Stomach (tissue), 4 donors: Measurements from ENCODE around the gene SEC11A.

ENCODE experiments used
- EP300 ChIP-seq: sonication (generic); formaldehyde crosslinking; IDR thresholded peaks from one replicate; pipeline ENCODE4 v1.6.1; 2017; ENCODE audit warnings: antibody characterized with exemption
- POLR2AphosphoS5 ChIP-seq, 3 donors: sonication (generic); formaldehyde crosslinking; IDR thresholded peaks; one replicate each; pipeline ENCODE4 v1.6.1; 2016; ENCODE audit warnings: antibody characterized with exemption in 3 of 3
- TF ChIP-seq, protein P1 (sequence below), 7 experiments: fragments of 450-650 bp in 4 of 7; fragments of 200-600 bp in 3 of 7; sonication (generic) in 3 of 7; IDR thresholded peaks; one replicate each; pipeline ENCODE4 v1.5.1; 2016 to 2019; ENCODE audit warnings: antibody characterized with exemption in 7 of 7, control low read depth in 2 of 7, mild to moderate bottlenecking in 1 of 7

- TF ChIP-seq, protein P1, sequence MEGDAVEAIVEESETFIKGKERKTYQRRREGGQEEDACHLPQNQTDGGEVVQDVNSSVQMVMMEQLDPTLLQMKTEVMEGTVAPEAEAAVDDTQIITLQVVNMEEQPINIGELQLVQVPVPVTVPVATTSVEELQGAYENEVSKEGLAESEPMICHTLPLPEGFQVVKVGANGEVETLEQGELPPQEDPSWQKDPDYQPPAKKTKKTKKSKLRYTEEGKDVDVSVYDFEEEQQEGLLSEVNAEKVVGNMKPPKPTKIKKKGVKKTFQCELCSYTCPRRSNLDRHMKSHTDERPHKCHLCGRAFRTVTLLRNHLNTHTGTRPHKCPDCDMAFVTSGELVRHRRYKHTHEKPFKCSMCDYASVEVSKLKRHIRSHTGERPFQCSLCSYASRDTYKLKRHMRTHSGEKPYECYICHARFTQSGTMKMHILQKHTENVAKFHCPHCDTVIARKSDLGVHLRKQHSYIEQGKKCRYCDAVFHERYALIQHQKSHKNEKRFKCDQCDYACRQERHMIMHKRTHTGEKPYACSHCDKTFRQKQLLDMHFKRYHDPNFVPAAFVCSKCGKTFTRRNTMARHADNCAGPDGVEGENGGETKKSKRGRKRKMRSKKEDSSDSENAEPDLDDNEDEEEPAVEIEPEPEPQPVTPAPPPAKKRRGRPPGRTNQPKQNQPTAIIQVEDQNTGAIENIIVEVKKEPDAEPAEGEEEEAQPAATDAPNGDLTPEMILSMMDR (IDR thresholded peaks at IDR 0.05): no peak
- TF ChIP-seq POLR2AphosphoS5 (IDR thresholded peaks at IDR 0.05): no peak
- no peak for TF ChIP-seq EP300
Observed at GRCh38 chr15:84666373-84666772, 49.6 kb downstream of the SEC11A start.
